RCC 7860 (cell line): Measurements from ENCODE around the gene TMEM18.
"Not testable (repeated sequence)": the region's sequence is repeated elsewhere in the genome, so short reads cannot be mapped to it uniquely, and the experiment has no call there.

ENCODE experiments used
- DNase-seq: peaks from one replicate; pipeline ENCODE4 v3.0.0-alpha.2; 2015; ENCODE audit warnings: low spot score
- FAIRE-seq: peaks from 2 replicates; lab custom pipeline; 2012; peaks lifted over from hg19 to GRCh38; lab: Jason Lieb, UNC

The TMEM18 gene

GRCh38 chr2:677056-677958, at the start of gene TMEM18:
TMEM18 (minus strand) TSS chr2:677406; CDS start chr2:677345, 61 bp downstream.
- FAIRE-seq: peak; percentile 70

DNA sequence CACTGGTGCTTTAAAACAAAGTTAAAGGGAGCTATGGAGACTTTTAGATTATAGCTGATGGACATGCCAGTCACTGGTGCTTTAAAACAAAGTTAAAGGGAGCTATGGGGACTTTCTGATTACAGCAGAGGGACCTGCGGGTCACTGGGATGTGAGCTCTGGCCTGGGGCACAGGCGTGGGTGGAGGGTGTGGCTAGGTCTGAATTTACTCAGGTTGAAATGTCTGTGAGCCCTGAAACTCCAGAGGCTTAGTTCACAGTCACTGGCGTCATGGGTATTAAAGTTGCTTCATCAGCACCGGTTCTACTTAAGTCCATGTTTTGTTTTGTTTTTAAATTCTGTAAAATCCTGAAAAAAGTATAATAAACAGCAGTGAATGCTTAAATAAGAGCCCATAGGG, 49.0 kb upstream of the TMEM18 start:
- FAIRE-seq: no peak
- no peak for DNase-seq

More at GRCh38 chr2:677056-677958, at the start of gene TMEM18:
- peak; percentile 97 for DNase-seq

DNA sequence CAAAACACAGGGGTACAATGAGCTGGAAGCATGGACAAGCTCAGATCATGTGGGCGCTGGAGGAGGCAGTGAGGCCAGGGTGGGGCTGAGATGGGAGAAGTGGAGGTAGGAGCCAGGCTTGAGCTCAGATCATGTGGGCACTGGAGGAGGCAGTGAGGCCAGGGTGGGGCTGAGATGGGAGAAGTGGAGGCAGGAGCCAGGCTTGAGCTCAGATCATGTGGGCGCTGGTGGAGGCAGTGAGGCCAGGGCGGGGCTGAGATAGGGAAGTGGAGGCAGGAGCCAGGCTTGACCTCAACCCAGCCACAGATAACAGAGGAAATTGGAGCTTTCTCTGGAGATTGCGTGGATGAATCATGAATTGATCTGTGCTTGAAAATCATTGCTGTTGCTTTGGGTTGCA, 48.3 kb upstream of the TMEM18 start:
- no peak for DNase-seq
- FAIRE-seq: no peak

GRCh38 chr2:723761-724160, 46.6 kb upstream of the TMEM18 start:
- FAIRE-seq: no peak
- no peak for DNase-seq

DNA sequence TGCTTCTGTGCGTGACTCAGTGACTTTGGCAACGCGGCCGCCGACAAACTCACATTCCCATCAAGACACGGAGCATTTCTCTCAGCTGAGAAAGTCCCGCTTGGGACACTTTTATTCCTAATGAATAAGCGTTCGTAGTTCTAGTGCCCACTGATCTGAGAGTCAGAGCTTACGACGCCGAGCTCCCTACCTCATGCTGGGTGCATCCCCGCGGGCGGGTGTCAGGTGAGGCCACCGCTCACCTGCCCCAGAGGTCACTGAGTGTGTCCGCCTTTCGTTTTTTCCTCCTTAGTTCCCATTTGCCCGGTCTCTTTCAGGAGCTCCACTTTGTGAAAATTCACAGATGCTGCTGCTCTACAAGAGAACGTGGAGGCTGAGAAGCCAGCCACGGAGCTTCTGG, 43.6 kb upstream of the TMEM18 start:
- DNase-seq (no peak), FAIRE-seq (no peak)

GRCh38 chr2:719734-720133, 42.5 kb upstream of the TMEM18 start:
- no peak for DNase-seq
- FAIRE-seq: no peak

DNA sequence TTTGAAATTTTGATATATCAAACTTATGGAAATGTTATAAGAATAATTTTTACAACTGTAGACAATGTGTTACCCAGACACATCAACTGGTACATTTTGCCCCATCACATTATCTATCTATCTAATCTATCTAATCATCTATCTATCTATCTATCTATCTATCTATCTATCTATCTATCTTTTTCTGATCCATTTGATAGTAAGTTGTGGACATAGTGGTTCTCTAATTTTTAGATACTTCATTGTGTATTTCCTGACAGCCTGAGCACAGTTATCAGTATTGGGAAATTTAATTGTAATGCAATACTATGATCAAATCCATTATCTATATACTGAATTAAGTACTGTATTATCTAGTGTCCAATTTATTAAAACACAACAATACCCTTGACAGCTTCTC, 42.0 kb upstream of the TMEM18 start:
- no peak for FAIRE-seq

GRCh38 chr2:717661-718060, 40.5 kb upstream of the TMEM18 start:
- DNase-seq: no peak

More for the DNA sequence above, 42.0 kb upstream of the TMEM18 start:
- DNase-seq: no peak

DNA sequence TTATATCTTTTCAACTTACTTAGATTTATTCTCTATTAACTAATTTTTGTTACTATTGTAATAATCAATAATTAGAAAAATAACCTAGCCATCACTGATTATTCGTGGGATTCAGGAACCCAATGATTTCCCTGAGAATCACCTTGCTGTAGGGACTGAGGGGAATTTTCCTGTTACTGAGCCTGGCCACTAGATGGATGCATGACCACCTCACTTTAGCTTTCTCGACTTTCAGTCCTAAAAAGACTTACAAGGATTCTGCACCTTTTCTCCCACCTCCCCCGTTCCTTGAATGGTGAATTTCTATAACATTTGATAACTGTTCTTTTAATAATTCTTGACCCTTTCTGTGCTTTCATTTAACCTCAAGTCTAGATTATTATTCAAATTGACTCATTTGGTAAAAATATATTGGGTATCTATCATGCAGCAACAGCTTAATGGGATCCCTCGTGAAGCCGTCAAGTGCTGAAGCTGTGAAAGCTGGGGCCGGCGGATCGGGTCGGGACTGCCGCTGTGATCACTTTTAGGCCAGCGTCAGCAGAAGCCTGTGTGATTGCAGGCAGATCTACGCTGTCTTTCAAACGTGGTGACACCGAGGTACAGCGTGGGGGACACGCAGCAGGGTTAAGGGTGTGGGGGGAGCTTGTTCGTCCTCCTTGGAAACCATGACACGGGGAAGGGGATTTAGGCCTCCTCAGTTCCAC, 38.8 kb upstream of the TMEM18 start:
- DNase-seq (no peak), FAIRE-seq (no peak)

More at GRCh38 chr2:717661-718060, 40.5 kb upstream of the TMEM18 start:
- FAIRE-seq: no peak

- no peak for DNase-seq
- no peak for FAIRE-seq
Observed at GRCh38 chr2:715038-715437, 37.8 kb upstream of the TMEM18 start.

- DNase-seq (peak; percentile 26), FAIRE-seq (no peak)
Observed at GRCh38 chr2:714005-714741, 37.0 kb upstream of the TMEM18 start.

GRCh38 chr2:710867-711665, 33.9 kb upstream of the TMEM18 start:
- FAIRE-seq: no peak
- DNase-seq: no peak

GRCh38 chr2:709138-709765, 32.0 kb upstream of the TMEM18 start:
- no peak for FAIRE-seq
- no peak for DNase-seq

- no peak for DNase-seq
- FAIRE-seq: no peak
Observed at GRCh38 chr2:708667-709066, 31.5 kb upstream of the TMEM18 start.

DNA sequence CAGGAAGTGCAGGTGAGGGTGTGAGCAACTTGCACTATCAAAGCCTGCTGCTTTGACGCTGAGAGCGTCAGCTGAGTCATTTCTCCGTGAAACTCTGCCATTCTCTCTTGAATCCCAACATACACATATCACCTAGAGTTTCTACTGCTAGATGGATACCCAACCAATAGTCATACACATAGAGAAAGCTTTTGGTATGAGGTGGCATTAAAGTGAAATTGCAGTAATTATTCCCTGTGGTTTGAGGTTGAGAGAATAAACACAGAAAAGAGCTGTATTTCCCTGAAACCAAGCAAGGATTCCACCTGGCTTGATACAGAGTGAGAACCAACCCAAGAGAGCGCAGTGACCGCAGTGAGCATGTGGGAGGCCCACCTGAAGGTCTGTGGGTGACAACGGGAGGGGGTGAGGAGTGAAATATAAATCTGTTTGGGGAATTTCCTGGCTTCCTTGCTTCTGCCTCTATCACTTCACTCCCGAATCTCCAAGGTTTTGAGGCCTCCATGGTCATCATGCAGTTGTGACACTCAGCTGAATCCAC, 28.8 kb upstream of the TMEM18 start:
- no peak for FAIRE-seq

GRCh38 chr2:702765-703164, 25.6 kb upstream of the TMEM18 start:
- DNase-seq, FAIRE-seq: not testable (repeated sequence)

More for the DNA sequence above, 28.8 kb upstream of the TMEM18 start:
- no peak for DNase-seq

- FAIRE-seq (no peak), DNase-seq (no peak)
Observed at GRCh38 chr2:696999-697627, 19.9 kb upstream of the TMEM18 start.

- FAIRE-seq: no peak
Observed at GRCh38 chr2:696463-696862, 19.3 kb upstream of the TMEM18 start.

GRCh38 chr2:694906-695510, 17.8 kb upstream of the TMEM18 start:
- DNase-seq (no peak), FAIRE-seq (no peak)

More at GRCh38 chr2:696463-696862, 19.3 kb upstream of the TMEM18 start:
- DNase-seq: no peak
